GM12801 (cell line): Measurements from ENCODE around the gene ZNF37A.

Experiments used
- CTCF ChIP-seq: IDR thresholded peaks from one replicate; pipeline ENCODE4 v1.5.1; 2011; ENCODE audit warnings: control low read depth; ENCODE audit not compliant: insufficient read length; ENCODE audit errors: extremely low read depth

ZNF37A gene

GRCh38 chr10:38119038-38119437 lies 24.9 kb downstream of the ZNF37A start:
- TF ChIP-seq CTCF = no peak

- no peak for TF ChIP-seq CTCF
Measured at GRCh38 chr10:38127812-38128211, 33.7 kb downstream of the ZNF37A start.

GRCh38 chr10:38143587-38143986 lies 49.5 kb downstream of the ZNF37A start:
- TF ChIP-seq CTCF = no peak

GRCh38 chr10:38146579-38147333 lies 52.6 kb downstream of the ZNF37A start:
- no peak for TF ChIP-seq CTCF

- TF ChIP-seq CTCF = no peak
Measured at GRCh38 chr10:38147686-38148085, 53.5 kb downstream of the ZNF37A start.

GRCh38 chr10:38156416-38157269 lies 62.5 kb downstream of the ZNF37A start:
- no peak for TF ChIP-seq CTCF

GRCh38 chr10:38157270-38157685 lies 63.1 kb downstream of the ZNF37A start:
- no peak for TF ChIP-seq CTCF
